ENCODE data around the gene E2F4.

DNA sequence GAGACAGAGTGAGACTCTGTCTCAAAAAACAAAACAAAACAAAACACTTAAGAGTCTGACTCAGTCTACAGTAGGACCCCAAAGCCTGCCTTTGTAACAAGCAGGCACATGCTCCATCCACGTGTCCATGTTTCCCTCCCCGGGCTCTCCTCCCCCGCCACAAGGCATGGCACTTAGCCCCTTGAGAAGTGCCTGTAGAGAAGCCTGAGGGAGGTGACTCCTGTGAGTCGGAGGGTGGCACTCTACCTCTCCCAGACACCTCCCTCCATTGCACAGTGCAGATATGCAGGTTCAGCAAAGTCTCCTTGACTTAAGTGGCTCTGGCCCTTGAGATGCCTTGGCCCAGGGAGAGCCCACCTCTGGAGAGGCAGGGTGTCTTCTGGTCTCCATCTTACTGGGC lies 48.6 kb downstream of the E2F4 start:
- TF ChIP-seq EZH2 (IDR thresholded peaks at IDR 0.05; ENCODE audit: low read depth, low read length, severe bottlenecking) (no peak), ZNF274 (IDR thresholded peaks at IDR 0.05; ENCODE audit: borderline replicate concordance, extremely low read depth, low read length) (no peak)
- TF ChIP-seq, protein P1, sequence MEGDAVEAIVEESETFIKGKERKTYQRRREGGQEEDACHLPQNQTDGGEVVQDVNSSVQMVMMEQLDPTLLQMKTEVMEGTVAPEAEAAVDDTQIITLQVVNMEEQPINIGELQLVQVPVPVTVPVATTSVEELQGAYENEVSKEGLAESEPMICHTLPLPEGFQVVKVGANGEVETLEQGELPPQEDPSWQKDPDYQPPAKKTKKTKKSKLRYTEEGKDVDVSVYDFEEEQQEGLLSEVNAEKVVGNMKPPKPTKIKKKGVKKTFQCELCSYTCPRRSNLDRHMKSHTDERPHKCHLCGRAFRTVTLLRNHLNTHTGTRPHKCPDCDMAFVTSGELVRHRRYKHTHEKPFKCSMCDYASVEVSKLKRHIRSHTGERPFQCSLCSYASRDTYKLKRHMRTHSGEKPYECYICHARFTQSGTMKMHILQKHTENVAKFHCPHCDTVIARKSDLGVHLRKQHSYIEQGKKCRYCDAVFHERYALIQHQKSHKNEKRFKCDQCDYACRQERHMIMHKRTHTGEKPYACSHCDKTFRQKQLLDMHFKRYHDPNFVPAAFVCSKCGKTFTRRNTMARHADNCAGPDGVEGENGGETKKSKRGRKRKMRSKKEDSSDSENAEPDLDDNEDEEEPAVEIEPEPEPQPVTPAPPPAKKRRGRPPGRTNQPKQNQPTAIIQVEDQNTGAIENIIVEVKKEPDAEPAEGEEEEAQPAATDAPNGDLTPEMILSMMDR (IDR thresholded peaks at IDR 0.05; ENCODE audit: control extremely low read depth in 1 of 3, insufficient read depth in 1 of 3, low read depth in 1 of 3, low read length in 3 of 3), result no peak
